Neutrophil (primary cell): ENCODE results near the gene CENPK.

Experiments used
- H3K27ac ChIP-seq: fragments of 200-600 bp; sonication (generic); 2 replicates; pipeline ENCODE4 v1.5.1; 2016; ENCODE audit warnings: mild to moderate bottlenecking, moderate library complexity
- H3K27me3 ChIP-seq: fragments of 200-600 bp; sonication (generic); 2 replicates; pipeline ENCODE4 v1.6.0; 2016; ENCODE audit warnings: mild to moderate bottlenecking
- H3K36me3 ChIP-seq: fragments of 200-600 bp; sonication (generic); 2 replicates; pipeline ENCODE4 v1.5.1; 2017
- H3K4me1 ChIP-seq, 2 experiments: fragments of 200-600 bp in 1 of 2; sonication (generic) in 1 of 2; 1 replicate in 1 of 2; 2 replicates in 1 of 2; pipeline versions ENCODE4 v1.5.1 to v1.6.1; 2013 to 2016; ENCODE audit warnings: low read depth in 1 of 2, low read length in 1 of 2, mild to moderate bottlenecking in 1 of 2, moderate library complexity in 1 of 2; ENCODE audit not compliant: control insufficient read depth in 1 of 2, insufficient read depth in 1 of 2
- H3K4me3 ChIP-seq, 2 experiments: fragments of 200-600 bp in 1 of 2; sonication (generic) in 1 of 2; 1 replicate in 1 of 2; 2 replicates in 1 of 2; pipeline ENCODE4 v1.5.1; 2013 to 2016; ENCODE audit warnings: low read depth in 1 of 2, low read length in 1 of 2, mild to moderate bottlenecking in 1 of 2, moderate library complexity in 1 of 2
- H3K9me3 ChIP-seq: fragments of 200-600 bp; sonication (generic); 2 replicates; pipeline ENCODE4 v1.5.1; 2016
- CTCF ChIP-seq: fragments of 200-600 bp; sonication (generic); IDR thresholded peaks from 2 replicates; pipeline ENCODE4 v1.5.1; 2016; ENCODE audit warnings: antibody characterized with exemption

Gene CENPK

GRCh38 chr5:65539827-65540226 lies 23.1 kb downstream of the CENPK start:
- Histone ChIP-seq H3K27ac (no peak overlapping the region), H3K36me3 (peaks cover 27% of the 10 kb centered on the region), H3K4me3 (no peak overlapping the region), H3K4me1 (no peaks in the 10 kb centered on the region), H3K9me3 (no peaks in the 10 kb centered on the region), H3K27me3 (no peaks in the 10 kb centered on the region)
- no peak for TF ChIP-seq CTCF

- TF ChIP-seq CTCF: no peak
- no peaks in the 10 kb centered on the region for H3K4me1 ChIP-seq
- H3K27me3 ChIP-seq: no peaks in the 10 kb centered on the region
- H3K4me3 ChIP-seq: no peak overlapping the region
- peaks cover 10% of the 10 kb centered on the region for H3K36me3 ChIP-seq
- no peaks in the 10 kb centered on the region for H3K9me3 ChIP-seq
- H3K27ac ChIP-seq: no peak overlapping the region
These were observed 27.4 kb downstream of the CENPK start for GRCh38 chr5:65535529-65535987.

GRCh38 chr5:65530904-65531303 lies 32.1 kb downstream of the CENPK start:
- Histone ChIP-seq H3K36me3 (peaks cover 4% of the 10 kb centered on the region), H3K9me3 (no peaks in the 10 kb centered on the region), H3K27ac (no peak overlapping the region), H3K27me3 (no peaks in the 10 kb centered on the region), H3K4me1 (no peaks in the 10 kb centered on the region), H3K4me3 (no peak overlapping the region)
- TF ChIP-seq CTCF: no peak

- H3K9me3 ChIP-seq: no peaks in the 10 kb centered on the region
- no peak for TF ChIP-seq CTCF
- no peaks in the 10 kb centered on the region for H3K4me1 ChIP-seq
- H3K27me3 ChIP-seq: no peaks in the 10 kb centered on the region
- peaks cover 10% of the 10 kb centered on the region for H3K36me3 ChIP-seq
- H3K4me3 ChIP-seq: no peak overlapping the region
- H3K27ac ChIP-seq: no peak overlapping the region
These were observed 37.2 kb downstream of the CENPK start for GRCh38 chr5:65525726-65526125.

- Histone ChIP-seq H3K9me3 (no peaks in the 10 kb centered on the region), H3K27ac (no peak overlapping the region), H3K36me3 (no peaks in the 10 kb centered on the region), H3K4me3 (no peak overlapping the region), H3K4me1 (no peaks in the 10 kb centered on the region), H3K27me3 (no peaks in the 10 kb centered on the region)
- TF ChIP-seq CTCF: no peak
These were observed 50.6 kb downstream of the CENPK start for GRCh38 chr5:65512170-65512937.
